LNCaP clone FGC (cell line): ENCODE measurements around the gene SOCS2.
A peak's percentile ranks its signal among the peaks of the same experiment; 100 is the strongest.

Source experiments
- DNase-seq: peaks from one replicate; pipeline ENCODE4 v3.0.0-alpha.2; 2011; ENCODE audit warnings: low read depth
- H3K4me3 ChIP-seq: 2 replicates; pipeline ENCODE4 v1.5.1; 2011; ENCODE audit warnings: mild to moderate bottlenecking, low read depth, low read length, control low read depth
- CTCF ChIP-seq: IDR thresholded peaks from 2 replicates; pipeline ENCODE4 v1.5.1; 2012; ENCODE audit warnings: mild to moderate bottlenecking; ENCODE audit not compliant: control insufficient read depth, insufficient read depth; ENCODE audit errors: extremely low read depth

The SOCS2 gene

GRCh38 chr12:93568091-93568490 is 4.4 kb upstream of the SOCS2 start:
- no peak overlapping the region for H3K4me3 ChIP-seq
- no peak for TF ChIP-seq CTCF
- no peak for DNase-seq

GRCh38 chr12:93569301-93569655 is 3.2 kb upstream of the SOCS2 start:
- TF ChIP-seq CTCF = no peak
- H3K4me3 ChIP-seq = peak overlapping the region; percentile 70
- no peak for DNase-seq

GRCh38 chr12:93569656-93570551 is 2.6 kb upstream of the SOCS2 start:
- H3K4me3 ChIP-seq = peak overlapping the region; percentile 70
- no peak for DNase-seq
- peak; percentile 67 for TF ChIP-seq CTCF

DNA sequence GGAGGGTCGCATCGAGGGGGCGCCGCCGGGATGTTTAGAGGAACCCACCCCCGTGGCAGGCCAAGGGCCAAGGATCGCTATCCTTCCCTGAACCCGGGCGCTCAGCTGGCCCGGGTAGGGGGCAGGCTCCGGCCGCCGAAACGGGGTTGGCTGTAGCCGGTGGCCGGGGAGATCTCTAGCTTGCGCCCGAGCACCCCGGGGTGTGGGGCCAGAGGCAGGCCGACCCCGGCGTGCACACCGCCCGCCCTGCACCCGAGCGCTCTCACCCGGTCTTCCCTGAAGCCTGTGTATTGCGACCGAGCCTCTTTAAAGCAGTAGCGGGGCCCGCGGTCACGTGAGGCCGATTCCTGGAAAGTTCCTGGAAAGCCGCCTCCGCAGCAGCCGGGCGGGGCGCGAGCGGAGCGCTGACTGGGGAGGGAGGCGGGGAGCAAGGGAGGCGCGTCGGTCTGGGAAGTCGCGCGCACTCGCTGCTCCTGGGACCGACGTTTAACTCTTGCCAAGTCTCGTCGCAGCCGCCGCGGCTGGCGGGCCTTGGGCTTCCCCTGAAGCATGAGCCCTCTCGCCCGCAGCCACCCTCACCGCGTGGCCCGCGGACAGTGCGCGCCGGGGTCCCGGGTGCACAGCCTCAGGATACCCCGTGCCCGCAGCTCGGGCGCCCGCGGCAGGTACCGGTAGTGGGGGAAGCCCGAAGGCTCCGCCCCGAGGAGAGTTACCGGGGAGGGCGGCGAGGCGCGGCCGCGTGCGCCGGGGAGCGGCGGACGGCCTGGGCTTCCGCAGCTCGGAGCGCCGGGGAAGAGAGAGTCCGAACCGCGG is 1.7 kb upstream of the SOCS2 start:
- no peak for TF ChIP-seq CTCF
- peak overlapping the region; percentile 70 for H3K4me3 ChIP-seq
- peak; percentile 78 for DNase-seq

DNA sequence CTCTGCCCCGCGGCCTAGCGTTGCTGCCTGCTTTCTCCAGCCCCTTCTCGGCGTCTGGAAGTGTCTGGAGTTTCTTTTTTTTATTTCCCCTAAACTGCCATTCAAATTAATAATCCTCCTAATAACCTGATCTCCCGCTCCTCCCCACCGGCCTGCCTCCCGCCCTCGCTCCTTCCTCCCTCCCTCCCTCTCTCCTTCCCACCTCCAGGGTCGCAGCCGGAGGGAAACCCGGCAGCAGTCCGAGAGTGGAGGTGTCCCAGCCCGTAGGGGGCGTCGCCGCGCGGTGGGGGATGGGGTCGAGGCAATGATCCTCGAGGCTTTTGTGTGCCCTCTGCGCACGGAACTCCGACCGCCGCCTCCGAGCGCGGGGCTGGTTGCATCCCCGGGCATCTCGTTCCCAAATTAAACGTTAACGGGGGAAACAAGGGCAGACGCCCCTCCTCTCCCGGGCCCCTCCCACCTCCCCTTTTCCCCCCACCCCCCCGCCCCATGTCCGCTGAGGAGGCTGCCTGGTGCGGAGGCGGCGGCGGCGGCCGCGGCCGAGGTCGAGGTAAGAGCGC is 1.0 kb upstream of the SOCS2 start:
- peak overlapping the region; percentile 70 for H3K4me3 ChIP-seq
- TF ChIP-seq CTCF = peak; percentile 46
- no peak for DNase-seq

- no peak for TF ChIP-seq CTCF
- no peak for DNase-seq
- H3K4me3 ChIP-seq = no peak overlapping the region
Observed at GRCh38 chr12:93572712-93573551, 457 bp downstream of the SOCS2 start.
